SK-N-SH (cell line): Measurements from ENCODE around the gene TTC23. TPM values are rescaled to one million over a fixed set of nuclear protein-coding genes. Genes with fewer than 3 reads are reported as not detected.

ENCODE experiments used
- CTCF ChIA-PET: fragments of 300-600, 350-600 bp; formaldehyde crosslinking; extraction: SDS; loops from one replicate; lab custom pipeline; 2021; lab: Yijun Ruan, JAX
- POLR2A ChIA-PET: fragments of 350-600 bp; sonication (Branson Sonifier 250); formaldehyde crosslinking; extraction: SDS; loops from one replicate; lab custom pipeline; 2020; ENCODE audit warnings: antibody characterized with exemption, inconsistent platforms; lab: Yijun Ruan, JAX
- DNase-seq: peaks from one replicate; pipeline ENCODE4 v3.0.0; 2012
- H2AFZ ChIP-seq: fragments of 200-600 bp; sonication (generic); 2 replicates; pipeline ENCODE4 v1.8.1; 2016; ENCODE audit warnings: antibody characterized with exemption, mild to moderate bottlenecking, low read depth
- H3F3A ChIP-seq: fragments of 200-600 bp; sonication (generic); replicated peaks from 2 replicates; pipeline ENCODE3; 2016; ENCODE audit warnings: antibody characterized with exemption, mild to moderate bottlenecking; ENCODE audit not compliant: insufficient read depth
- H3K27ac ChIP-seq, 2 experiments: fragments of 200-500 bp in 1 of 2; fragments of 200-600 bp in 1 of 2; sonication (Bioruptor generic) in 1 of 2; sonication (generic), shearing (Covaris generic) in 1 of 2; 2 replicates each; pipeline versions ENCODE4 v1.5.1 to v1.6.1; 2014 to 2016; ENCODE audit warnings: low read depth in 2 of 2, inconsistent platforms in 1 of 2, low read length in 1 of 2, mild to moderate bottlenecking in 1 of 2, mixed read lengths in 1 of 2
- H3K27me3 ChIP-seq: fragments of 200-600 bp; sonication (generic), shearing (Covaris generic); 2 replicates; pipeline ENCODE4 v1.6.1; 2016; ENCODE audit warnings: mixed run types; ENCODE audit not compliant: insufficient read depth
- H3K36me3 ChIP-seq, 2 experiments: fragments of 200-500 bp in 1 of 2; fragments of 200-600 bp in 1 of 2; sonication (Bioruptor generic) in 1 of 2; sonication (generic) in 1 of 2; replicated peaks in 1 of 2; 2 replicates each; pipeline versions ENCODE3 to v1.5.1; 2014 to 2016; ENCODE audit warnings: low read length in 1 of 2, mild to moderate bottlenecking in 1 of 2; ENCODE audit not compliant: insufficient read depth in 2 of 2, control insufficient read depth in 1 of 2
- H3K4me1 ChIP-seq, 2 experiments: fragments of 200-500 bp in 1 of 2; fragments of 200-600 bp in 1 of 2; sonication (Bioruptor generic) in 1 of 2; sonication (generic), shearing (Covaris generic) in 1 of 2; 2 replicates each; pipeline versions ENCODE4 v1.5.1 to v1.6.1; 2014 to 2016; ENCODE audit warnings: low read depth in 1 of 2, low read length in 1 of 2, mixed run types in 1 of 2; ENCODE audit not compliant: insufficient read depth in 2 of 2, control insufficient read depth in 1 of 2
- H3K4me2 ChIP-seq: fragments of 200-600 bp; sonication (generic), shearing (Covaris generic); 2 replicates; pipeline ENCODE4 v1.6.1; 2017; ENCODE audit warnings: mixed run types
- H3K4me3 ChIP-seq, 2 experiments: fragments of 200-500 bp in 1 of 2; fragments of 200-600 bp in 1 of 2; sonication (Bioruptor generic) in 1 of 2; sonication (generic), shearing (Covaris generic) in 1 of 2; 2 replicates each; pipeline versions ENCODE4 v1.5.1 to v1.8.1; 2014 to 2016; ENCODE audit warnings: low read depth in 2 of 2, inconsistent platforms in 1 of 2, low read length in 1 of 2, mild to moderate bottlenecking in 1 of 2, mixed read lengths in 1 of 2, moderate library complexity in 1 of 2
- H3K79me2 ChIP-seq: fragments of 200-600 bp; sonication (generic); 2 replicates; pipeline ENCODE4 v1.8.1; 2017; ENCODE audit warnings: mild to moderate bottlenecking; ENCODE audit not compliant: insufficient read depth
- H3K9ac ChIP-seq: fragments of 200-600 bp; sonication (generic); 2 replicates; pipeline ENCODE4 v1.6.1; 2017; ENCODE audit warnings: mixed run types
- H3K9me2 ChIP-seq: fragments of 200-600 bp; sonication (generic); 2 replicates; pipeline ENCODE4 v1.6.1; 2017; ENCODE audit warnings: mixed run types
- H3K9me3 ChIP-seq: fragments of 200-600 bp; sonication (generic); 2 replicates; pipeline ENCODE4 v1.6.1; 2017; ENCODE audit warnings: mixed run types, mild to moderate bottlenecking, moderate library complexity
- H4K20me1 ChIP-seq: fragments of 200-600 bp; sonication (generic); 2 replicates; pipeline ENCODE4 v1.6.1; 2017; ENCODE audit warnings: mild to moderate bottlenecking, mixed run types; ENCODE audit not compliant: insufficient read depth
- CHD2 ChIP-seq: fragments of 150-350 bp; IDR thresholded peaks from 2 replicates; pipeline ENCODE4 v1.6.1; 2018; ENCODE audit warnings: low read length; ENCODE audit not compliant: partially characterized antibody
- CTCF ChIP-seq: fragments of 200-600 bp; sonication (generic); IDR thresholded peaks from 2 replicates; pipeline ENCODE4 v1.6.1; 2017; ENCODE audit warnings: antibody characterized with exemption, mild to moderate bottlenecking, moderate library complexity
- ELF1 ChIP-seq: IDR thresholded peaks from 2 replicates; pipeline ENCODE4 v1.4.0; 2012
- GABPA ChIP-seq: IDR thresholded peaks from 2 replicates; pipeline ENCODE4 v1.4.0; 2012; ENCODE audit warnings: low read depth, mild to moderate bottlenecking
- GATA2 ChIP-seq: sonication (generic); formaldehyde crosslinking; IDR thresholded peaks from 2 replicates; pipeline ENCODE4 v1.5.0; 2020; ENCODE audit warnings: mild to moderate bottlenecking, missing genetic modification reagents
- JUND ChIP-seq: IDR thresholded peaks from 2 replicates; pipeline ENCODE4 v1.4.0; 2012
- NRF1 ChIP-seq: IDR thresholded peaks from 2 replicates; pipeline ENCODE4 v1.6.1; 2012; ENCODE audit warnings: low read depth, mild to moderate bottlenecking, low read length
- PBX3 ChIP-seq: IDR thresholded peaks from 2 replicates; pipeline ENCODE4; 2012
- RAD21 ChIP-seq: IDR thresholded peaks from 2 replicates; pipeline ENCODE4 v1.6.1; 2012; ENCODE audit warnings: mild to moderate bottlenecking, low read length
- RCOR1 ChIP-seq: fragments of 150-350 bp; IDR thresholded peaks from 2 replicates; pipeline ENCODE4 v1.6.1; 2017; ENCODE audit warnings: antibody characterized with exemption, low read length
- RFX5 ChIP-seq: IDR thresholded peaks from 2 replicates; pipeline ENCODE4 v1.6.1; 2012; ENCODE audit warnings: mild to moderate bottlenecking, improper control_type of control experiment, low read length
- RXRA ChIP-seq: IDR thresholded peaks from 2 replicates; pipeline ENCODE4 v1.4.0; 2012; ENCODE audit warnings: low read depth, mild to moderate bottlenecking, borderline replicate concordance
- SIN3A ChIP-seq: IDR thresholded peaks from 2 replicates; pipeline ENCODE4 v1.6.1; 2012; ENCODE audit warnings: low read depth, mild to moderate bottlenecking, low read length, moderate library complexity, borderline replicate concordance
- SMC3 ChIP-seq: IDR thresholded peaks from 2 replicates; pipeline ENCODE4 v1.6.1; 2012; ENCODE audit warnings: low read depth, low read length, improper control_type of control experiment
- TAF1 ChIP-seq: IDR thresholded peaks from 2 replicates; pipeline ENCODE4 v1.6.1; 2012; ENCODE audit warnings: low read depth, mild to moderate bottlenecking, low read length, moderate library complexity, borderline replicate concordance
- TCF12 ChIP-seq: IDR thresholded peaks from 2 replicates; pipeline ENCODE4 v1.4.0; 2012
- TEAD4 ChIP-seq: IDR thresholded peaks from 2 replicates; pipeline ENCODE4 v1.4.0; 2012; ENCODE audit warnings: mild to moderate bottlenecking, borderline replicate concordance; ENCODE audit not compliant: insufficient read depth
- YY1 ChIP-seq: IDR thresholded peaks from 2 replicates; pipeline ENCODE4 v1.4.0; 2012; ENCODE audit warnings: low read depth, mild to moderate bottlenecking
- WGBS: methylation state at CpG from one replicate; pipeline ENCODE4 v1.1.6; 2017; ENCODE audit warnings: low lambda C conversion rate; 5-methylcytosine and 5-hydroxymethylcytosine counted together
- polyA plus RNA-seq, 3 experiments: library from polyadenylated mRNA; depleted of rRNA; stranded (reverse); fragments of >200 nt; gene quantifications; 2 replicates each; pipeline ENCODE4 v1.2.3, GENCODE V29; 2012
- TF ChIP-seq, protein P1 (sequence below): fragments of 150-350 bp; IDR thresholded peaks from 2 replicates; pipeline ENCODE4 v1.6.1; 2017; ENCODE audit warnings: antibody characterized with exemption, low read length, low read depth, borderline replicate concordance
- TF ChIP-seq, protein P2 (sequence below): IDR thresholded peaks from 2 replicates; pipeline ENCODE4 v1.4.0; 2012; ENCODE audit warnings: low read depth, borderline replicate concordance

Gene TTC23
- polyA plus RNA-seq, 1 of the 3 experiments (the other 2 are of a cell fraction) = 0.79 TPM

DNA sequence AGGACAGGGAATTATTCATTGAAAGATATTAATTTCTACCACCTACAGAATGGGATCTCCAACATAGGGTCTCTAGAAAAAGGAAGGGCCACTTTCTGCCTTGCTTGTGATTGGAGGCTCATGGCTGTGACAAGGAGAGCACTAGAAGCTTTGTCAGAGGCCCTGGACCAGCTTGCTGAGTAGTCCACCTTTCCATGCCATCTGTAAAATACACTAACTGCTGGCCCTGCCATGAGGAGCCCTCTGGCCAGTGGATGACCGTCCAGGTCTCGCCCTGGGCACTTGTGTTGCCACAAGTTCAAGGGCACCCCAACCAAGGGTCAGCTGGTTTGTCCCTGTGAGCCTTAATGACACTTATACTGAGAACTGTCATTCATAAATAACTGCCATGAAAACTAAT, 146.1 kb downstream of the TTC23 start:
- Histone ChIP-seq H3K4me3 (no peak overlapping the region), H3K9me3 (no peaks in the 10 kb centered on the region), H3K27ac (no peak overlapping the region), H4K20me1 (no peaks in the 10 kb centered on the region), H3K27me3 (no peaks in the 10 kb centered on the region), H3K4me2 (no peak overlapping the region), H3K4me1 (peaks cover 0 to 10% of the 10 kb centered on the region in 2 experiments; a peak in 2 of 4 replicates), H3K79me2 (no peaks in the 10 kb centered on the region; the same call in 1 of the 2 replicates)
- DNase-seq = no peak
- TF ChIP-seq GATA2 (no peak), JUND (no peak), PBX3 (no peak), YY1 (no peak), SMC3 (no peak)
- TF ChIP-seq, protein P1, sequence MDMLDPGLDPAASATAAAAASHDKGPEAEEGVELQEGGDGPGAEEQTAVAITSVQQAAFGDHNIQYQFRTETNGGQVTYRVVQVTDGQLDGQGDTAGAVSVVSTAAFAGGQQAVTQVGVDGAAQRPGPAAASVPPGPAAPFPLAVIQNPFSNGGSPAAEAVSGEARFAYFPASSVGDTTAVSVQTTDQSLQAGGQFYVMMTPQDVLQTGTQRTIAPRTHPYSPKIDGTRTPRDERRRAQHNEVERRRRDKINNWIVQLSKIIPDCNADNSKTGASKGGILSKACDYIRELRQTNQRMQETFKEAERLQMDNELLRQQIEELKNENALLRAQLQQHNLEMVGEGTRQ = no peak
- TF ChIP-seq, all 33 proteins: peak for 0
- Histone ChIP-seq H3K36me3 (no peaks in the 10 kb centered on the region), H3K9ac (no peak overlapping the region), H3K9me2 (no peaks in the 10 kb centered on the region), H2AFZ (no peak overlapping the region), H3F3A (no peaks in the 10 kb centered on the region)
- no CpG with 5 or more reads among the region's 2 CpGs for WGBS
- POLR2A ChIA-PET = interaction anchor here (0.6 kb wide), 1 partner anchor 147 kb away, joined by 3 read pairs; no protein-coding TSS in a partner anchor
- CTCF ChIA-PET = interaction anchor here (1.4 to 12.3 kb wide), 4 partner anchors 18 to 110 kb away, joined by 6 to 149 read pairs (median 54); no protein-coding TSS in a partner anchor

DNA sequence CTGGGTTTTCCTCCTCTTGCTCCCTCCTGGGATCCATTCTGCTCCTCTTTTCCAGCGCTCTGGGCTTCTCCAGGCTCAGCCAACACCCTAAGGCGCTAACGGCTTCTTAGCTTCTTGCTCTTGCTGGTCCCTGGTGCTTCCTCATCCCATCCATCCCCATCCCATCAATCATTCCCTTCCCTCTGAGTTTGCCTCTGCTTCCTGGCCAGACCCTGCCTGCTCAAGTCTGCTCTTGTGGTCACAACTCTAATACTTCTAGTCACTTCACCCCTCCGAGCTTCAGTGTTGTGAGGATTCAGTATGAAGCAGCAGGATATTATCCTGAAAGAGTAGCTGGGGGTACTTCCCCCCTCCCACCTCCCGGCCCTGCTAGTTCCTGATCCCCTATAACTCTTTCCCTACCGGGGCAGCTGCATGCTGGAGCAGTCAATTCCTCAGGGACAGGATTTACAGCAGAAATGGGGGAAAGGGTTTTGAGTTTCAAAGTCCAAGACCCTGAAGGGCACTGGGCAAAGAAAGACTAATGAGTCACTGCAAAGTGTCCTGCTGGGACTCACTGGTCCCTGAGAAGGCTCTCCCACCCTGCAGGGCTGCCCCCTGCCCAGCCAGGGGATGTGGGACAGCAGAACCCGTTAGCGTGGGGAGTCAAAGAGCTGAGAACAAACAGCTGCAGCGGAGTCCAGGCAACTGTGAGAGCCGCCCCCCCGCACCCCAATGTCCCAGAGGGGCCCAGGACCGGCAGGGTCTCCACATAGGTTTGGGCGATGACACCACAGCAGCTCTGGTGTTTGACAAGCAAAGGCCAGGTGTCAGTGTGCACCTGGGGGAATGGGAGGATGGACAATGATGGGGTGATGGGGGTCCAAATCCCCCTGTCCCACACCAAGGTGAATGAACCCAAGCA, 146.8 kb downstream of the TTC23 start:
- Histone ChIP-seq H3F3A (no peaks in the 10 kb centered on the region), H3K36me3 (no peaks in the 10 kb centered on the region), H4K20me1 (no peaks in the 10 kb centered on the region), H3K79me2 (no peaks in the 10 kb centered on the region; the same call in 1 of the 2 replicates), H3K27ac (no peak overlapping the region)
- peak; percentile 4 for DNase-seq
- TF ChIP-seq, protein P2, sequence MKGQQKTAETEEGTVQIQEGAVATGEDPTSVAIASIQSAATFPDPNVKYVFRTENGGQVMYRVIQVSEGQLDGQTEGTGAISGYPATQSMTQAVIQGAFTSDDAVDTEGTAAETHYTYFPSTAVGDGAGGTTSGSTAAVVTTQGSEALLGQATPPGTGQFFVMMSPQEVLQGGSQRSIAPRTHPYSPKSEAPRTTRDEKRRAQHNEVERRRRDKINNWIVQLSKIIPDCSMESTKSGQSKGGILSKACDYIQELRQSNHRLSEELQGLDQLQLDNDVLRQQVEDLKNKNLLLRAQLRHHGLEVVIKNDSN = no peak
- no peak for TF ChIP-seq SIN3A
- TF ChIP-seq RCOR1 = no peak
- TF ChIP-seq TAF1 = no peak
- no peak for TF ChIP-seq RFX5
- TF ChIP-seq ELF1 = no peak
- no peak for TF ChIP-seq TCF12
- TF ChIP-seq PBX3 = no peak
- no peak for TF ChIP-seq RXRA
- no peak for TF ChIP-seq CHD2
- TF ChIP-seq GABPA = no peak
- no peak for TF ChIP-seq RAD21
- TF ChIP-seq TEAD4 = no peak
- TF ChIP-seq CTCF = no peak
- TF ChIP-seq NRF1 = no peak
- no peak for TF ChIP-seq YY1
- TF ChIP-seq, all 33 proteins: peak for 0
- H3K27me3 ChIP-seq = no peaks in the 10 kb centered on the region
- no peak overlapping the region for H3K4me2 ChIP-seq
- H3K4me1 ChIP-seq = peaks cover 0 to 10% of the 10 kb centered on the region in 2 experiments; a peak in 1 of 4 replicates
- CTCF ChIA-PET = interaction anchor here (1.1 to 12.3 kb wide), 12 partner anchors 8 to 660 kb away, joined by 3 to 149 read pairs (median 22); no protein-coding TSS in a partner anchor
- H2AFZ ChIP-seq = no peak overlapping the region
- no peak overlapping the region for H3K9ac ChIP-seq
- POLR2A ChIA-PET = interaction anchor here (0.6 kb wide), 1 partner anchor 148 kb away, joined by 3 read pairs; no protein-coding TSS in a partner anchor
- WGBS = 88% methylated on average over 9 of the region's 13 CpGs
- no peak overlapping the region for H3K4me3 ChIP-seq
- no peaks in the 10 kb centered on the region for H3K9me2 ChIP-seq
- no peaks in the 10 kb centered on the region for H3K9me3 ChIP-seq
